OCI-LY7 (cell line): ENCODE results near the gene NECAB2. TPM values are rescaled to one million over a fixed set of nuclear protein-coding genes. Genes with fewer than 3 reads are reported as not detected.
"Not testable (repeated sequence)": the region's sequence is repeated elsewhere in the genome, so short reads cannot be mapped to it uniquely, and the experiment has no call there.

ENCODE experiments used
- BruUV-seq: library from RNA; stranded (reverse); fragments of 400-500 nt; replicated peaks from 2 replicates; lab custom pipeline; 2021; lab: Mats Ljungman, UMichigan
- CTCF ChIA-PET: fragments of 300-600 bp; sonication (Branson Sonifier 250); formaldehyde crosslinking; loops from one replicate; lab custom pipeline; 2022; ENCODE audit warnings: antibody characterized with exemption; ENCODE audit not compliant: unreplicated experiment; lab: Charles Lee
- POLR2A ChIA-PET: fragments of 300-600 bp; sonication (Branson Sonifier 250); formaldehyde crosslinking; loops from one replicate; lab custom pipeline; 2022; ENCODE audit warnings: antibody characterized with exemption; lab: Charles Lee
- DNase-seq: peaks from one replicate; pipeline ENCODE4 v3.0.0-alpha.2; 2015; ENCODE audit warnings: low spot score
- H2AFZ ChIP-seq: fragments of 200-600 bp; sonication (generic), shearing (Covaris generic); 2 replicates; pipeline ENCODE4 v1.6.1; 2014; ENCODE audit warnings: mild to moderate bottlenecking, antibody characterized with exemption, low read length, moderate library complexity
- H3K27ac ChIP-seq: fragments of 200-600 bp; sonication (generic); 2 replicates; pipeline ENCODE4 v1.5.1; 2014; ENCODE audit warnings: mixed run types, low read depth, mild to moderate bottlenecking, moderate library complexity, low read length, inconsistent platforms; ENCODE audit not compliant: poor library complexity, severe bottlenecking
- H3K36me3 ChIP-seq: fragments of 200-600 bp; sonication (generic); 2 replicates; pipeline ENCODE4 v1.6.1; 2014; ENCODE audit warnings: mild to moderate bottlenecking, antibody characterized with exemption, low read length, moderate library complexity, mixed read lengths; ENCODE audit not compliant: insufficient read depth
- H3K4me1 ChIP-seq: fragments of 200-600 bp; sonication (generic); 2 replicates; pipeline ENCODE4 v1.5.1; 2014; ENCODE audit warnings: mild to moderate bottlenecking, low read length; ENCODE audit not compliant: insufficient read depth, poor library complexity, severe bottlenecking
- H3K4me2 ChIP-seq: fragments of 200-600 bp; sonication (generic); 2 replicates; pipeline ENCODE4 v1.6.1; 2014; ENCODE audit warnings: mild to moderate bottlenecking, low read length
- H3K4me3 ChIP-seq: fragments of 200-600 bp; sonication (generic); 2 replicates; pipeline ENCODE4 v1.5.1; 2014; ENCODE audit warnings: mild to moderate bottlenecking, low read depth, low read length; ENCODE audit not compliant: poor library complexity, severe bottlenecking
- H3K79me2 ChIP-seq: fragments of 200-600 bp; sonication (generic); 2 replicates; pipeline ENCODE4 v1.6.1; 2016; ENCODE audit warnings: low read depth, mild to moderate bottlenecking, low read length, moderate library complexity, mixed read lengths; ENCODE audit not compliant: insufficient read depth
- H3K9me2 ChIP-seq: fragments of 200-600 bp; sonication (generic); 2 replicates; pipeline ENCODE4 v1.6.1; 2016; ENCODE audit warnings: mild to moderate bottlenecking, low read length, mixed read lengths; ENCODE audit not compliant: insufficient read depth
- H3K9me3 ChIP-seq: fragments of 200-600 bp; sonication (generic); 2 replicates; pipeline ENCODE4 v1.6.1; 2014; ENCODE audit warnings: mild to moderate bottlenecking, mixed run types, low read length, mixed read lengths
- H4K20me1 ChIP-seq: fragments of 200-600 bp; sonication (generic); 2 replicates; pipeline ENCODE4 v1.6.1; 2014; ENCODE audit warnings: mild to moderate bottlenecking, antibody characterized with exemption, low read length, moderate library complexity, mixed read lengths; ENCODE audit not compliant: insufficient read depth
- EZH2phosphoT487 ChIP-seq: fragments of 200-600 bp; sonication (generic); IDR thresholded peaks from 2 replicates; pipeline ENCODE4 v1.6.1; 2018; ENCODE audit warnings: low read depth, borderline replicate concordance, mild to moderate bottlenecking, mixed run types, antibody characterized with exemption, low read length, moderate library complexity, mixed read lengths
- intact Hi-C: fragments of 100-400 bp; cut with micrococcal nuclease; formaldehyde crosslinking; loops from one replicate; pipeline ENCODE4 v1.10.0; 2022; ENCODE audit not compliant: unreplicated experiment
- total RNA-seq, 2 experiments: library from RNA; depleted of rRNA in 1 of 2; stranded (reverse); fragments of >200 nt in 1 of 2; shearing (Covaris generic) in 1 of 2; gene quantifications; 2 replicates each; pipeline ENCODE4 v1.2.3, GENCODE V29; 2014 to 2022
- TF ChIP-seq, protein P1 (sequence below): fragments of 200-600 bp; sonication (generic); conservative IDR thresholded peaks from 2 replicates; pipeline ENCODE4 v1.5.1; 2014; ENCODE audit warnings: mild to moderate bottlenecking, antibody characterized with exemption, low read length, moderate library complexity, mixed read lengths

The NECAB2 gene
- total RNA-seq, 2 experiments from 2014 or later, result not detected

GRCh38 chr16:83947642-83948234 lies 20.3 kb upstream of the NECAB2 start:
- CTCF ChIA-PET, result no interaction called here
- POLR2A ChIA-PET, result no interaction called here

GRCh38 chr16:83948914-83949723 lies 18.9 kb upstream of the NECAB2 start:
- Histone ChIP-seq H3K9me3 (no peaks in the 10 kb centered on the region), H3K4me1 (peaks cover 8% of the 10 kb centered on the region), H2AFZ (no peak overlapping the region), H3K27ac (no peak overlapping the region), H3K36me3 (no peaks in the 10 kb centered on the region), H3K4me3 (no peak overlapping the region), H3K4me2 (no peak overlapping the region), H3K9me2 (no peaks in the 10 kb centered on the region), H4K20me1 (no peaks in the 10 kb centered on the region), H3K79me2 (no peaks in the 10 kb centered on the region)
- intact Hi-C loops, result no loop called here
- BruUV-seq, result no TSS peak
- POLR2A ChIA-PET, result no interaction called here
- TF ChIP-seq, protein P1, sequence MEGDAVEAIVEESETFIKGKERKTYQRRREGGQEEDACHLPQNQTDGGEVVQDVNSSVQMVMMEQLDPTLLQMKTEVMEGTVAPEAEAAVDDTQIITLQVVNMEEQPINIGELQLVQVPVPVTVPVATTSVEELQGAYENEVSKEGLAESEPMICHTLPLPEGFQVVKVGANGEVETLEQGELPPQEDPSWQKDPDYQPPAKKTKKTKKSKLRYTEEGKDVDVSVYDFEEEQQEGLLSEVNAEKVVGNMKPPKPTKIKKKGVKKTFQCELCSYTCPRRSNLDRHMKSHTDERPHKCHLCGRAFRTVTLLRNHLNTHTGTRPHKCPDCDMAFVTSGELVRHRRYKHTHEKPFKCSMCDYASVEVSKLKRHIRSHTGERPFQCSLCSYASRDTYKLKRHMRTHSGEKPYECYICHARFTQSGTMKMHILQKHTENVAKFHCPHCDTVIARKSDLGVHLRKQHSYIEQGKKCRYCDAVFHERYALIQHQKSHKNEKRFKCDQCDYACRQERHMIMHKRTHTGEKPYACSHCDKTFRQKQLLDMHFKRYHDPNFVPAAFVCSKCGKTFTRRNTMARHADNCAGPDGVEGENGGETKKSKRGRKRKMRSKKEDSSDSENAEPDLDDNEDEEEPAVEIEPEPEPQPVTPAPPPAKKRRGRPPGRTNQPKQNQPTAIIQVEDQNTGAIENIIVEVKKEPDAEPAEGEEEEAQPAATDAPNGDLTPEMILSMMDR, result no peak
- no peak for TF ChIP-seq EZH2phosphoT487
- DNase-seq, result no peak
- CTCF ChIA-PET, result no interaction called here

More at GRCh38 chr16:83947642-83948234, 20.3 kb upstream of the NECAB2 start:
- Histone ChIP-seq H3K27ac (no peak overlapping the region), H3K9me2 (no peaks in the 10 kb centered on the region), H3K79me2 (no peaks in the 10 kb centered on the region), H4K20me1 (no peaks in the 10 kb centered on the region), H3K36me3 (no peaks in the 10 kb centered on the region), H3K4me3 (no peak overlapping the region), H2AFZ (no peak overlapping the region), H3K4me2 (no peak overlapping the region), H3K9me3 (no peaks in the 10 kb centered on the region), H3K4me1 (peaks cover 2% of the 10 kb centered on the region)
- TF ChIP-seq, protein P1, result no peak
- TF ChIP-seq EZH2phosphoT487, result no peak
- intact Hi-C loops, result no loop called here
- no TSS peak for BruUV-seq
- DNase-seq, result no peak

- intact Hi-C loops, result loop anchor here (10.0 kb wide), 2 partner anchors 125 to 225 kb away; no protein-coding TSS in a partner anchor
- Histone ChIP-seq H3K9me3 (no peaks in the 10 kb centered on the region), H3K36me3 (no peaks in the 10 kb centered on the region), H3K4me2 (no peak overlapping the region), H3K4me1 (peaks cover 8% of the 10 kb centered on the region), H3K27ac (no peak overlapping the region), H3K79me2 (no peaks in the 10 kb centered on the region), H4K20me1 (no peaks in the 10 kb centered on the region), H3K9me2 (no peaks in the 10 kb centered on the region), H3K4me3 (no peak overlapping the region), H2AFZ (no peak overlapping the region)
- TF ChIP-seq, protein P1, result no peak
- TF ChIP-seq EZH2phosphoT487, result no peak
- POLR2A ChIA-PET, result no interaction called here
- DNase-seq, result no peak
- BruUV-seq, result no TSS peak
- CTCF ChIA-PET, result no interaction called here
These were observed 18.4 kb upstream of the NECAB2 start for GRCh38 chr16:83949724-83950001.

DNA sequence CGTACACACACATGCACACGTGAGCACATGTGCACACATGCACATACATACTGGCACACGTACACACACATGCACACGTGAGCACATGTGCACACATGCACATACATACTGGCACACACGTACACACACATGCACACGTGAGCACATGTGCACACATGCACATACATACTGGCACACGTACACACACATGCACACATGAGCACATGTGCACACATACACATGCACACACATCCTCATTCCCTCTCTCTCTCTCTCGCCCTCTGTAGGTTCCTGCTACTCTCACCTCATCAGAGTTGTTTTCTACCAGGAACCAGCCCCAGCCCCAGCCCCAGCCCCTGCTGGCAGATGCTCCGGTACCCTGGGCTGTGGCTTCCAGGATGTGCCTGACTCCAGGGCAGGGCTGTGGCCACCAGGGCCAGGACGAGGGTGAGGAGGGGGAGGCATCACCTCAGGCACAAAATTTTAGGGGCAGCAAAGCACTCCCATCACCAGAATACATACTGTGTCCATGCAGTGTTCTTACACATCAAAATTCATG lies 17.1 kb upstream of the NECAB2 start:
- H3K9me3 ChIP-seq, BruUV-seq, H4K20me1 ChIP-seq, H3K27ac ChIP-seq, CTCF ChIA-PET, H3K4me1 ChIP-seq, H3K79me2 ChIP-seq, POLR2A ChIA-PET, H3K9me2 ChIP-seq, DNase-seq, H3K36me3 ChIP-seq, H3K4me2 ChIP-seq, H3K4me3 ChIP-seq, H2AFZ ChIP-seq: not testable (repeated sequence)
- intact Hi-C loops, result loop anchor here (10.0 kb wide), 2 partner anchors 126 to 224 kb away; no protein-coding TSS in a partner anchor
